ENCODE measurements around the gene INAFM1. TPM values are rescaled to one million over a fixed set of nuclear protein-coding genes. Genes with fewer than 3 reads are reported as not detected.

The INAFM1 gene
- total RNA-seq, 2 experiments from 2014 or later, result 9.8 to 10.6 TPM

DNA sequence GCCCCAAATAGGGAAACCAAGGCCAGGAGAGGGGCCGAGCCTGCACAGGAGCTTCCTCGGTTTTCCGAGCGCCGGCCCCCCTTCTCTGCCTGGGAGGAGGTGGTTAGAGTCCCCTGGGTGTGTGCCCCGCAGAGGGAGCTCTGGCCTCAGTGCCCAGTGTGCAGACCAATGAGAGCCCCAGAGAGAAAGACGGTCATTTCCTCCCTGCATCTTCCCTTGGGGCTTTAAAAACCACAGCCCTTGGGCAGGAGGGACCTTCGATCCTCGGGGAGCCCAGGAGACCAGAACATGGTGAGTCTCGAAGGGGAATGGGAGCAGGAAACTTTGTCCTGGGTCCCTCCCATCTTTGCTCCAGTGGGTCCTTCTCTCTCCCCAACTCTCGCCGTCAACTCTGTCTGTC is 34.9 kb downstream of the INAFM1 start, which contains the start of gene C5AR1:
Gene C5AR1 (plus strand): TSS at position 254 of the 400 bp plus-strand sequence. CDS start 35 bp downstream, at position 289.
- Mint-ChIP-seq H3K36me3 (no peaks in the 10 kb centered on the region), H3K4me1 (peaks cover 4% of the 10 kb centered on the region), H3K27ac (no peak within 1 kb of the TSS), H3K4me3 (no peak within 1 kb of the TSS), H3K9me3 (no peaks in the 10 kb centered on the region), H3K27me3 (peaks cover 28% of the 10 kb centered on the region)
- no peak for DNase-seq

DNA sequence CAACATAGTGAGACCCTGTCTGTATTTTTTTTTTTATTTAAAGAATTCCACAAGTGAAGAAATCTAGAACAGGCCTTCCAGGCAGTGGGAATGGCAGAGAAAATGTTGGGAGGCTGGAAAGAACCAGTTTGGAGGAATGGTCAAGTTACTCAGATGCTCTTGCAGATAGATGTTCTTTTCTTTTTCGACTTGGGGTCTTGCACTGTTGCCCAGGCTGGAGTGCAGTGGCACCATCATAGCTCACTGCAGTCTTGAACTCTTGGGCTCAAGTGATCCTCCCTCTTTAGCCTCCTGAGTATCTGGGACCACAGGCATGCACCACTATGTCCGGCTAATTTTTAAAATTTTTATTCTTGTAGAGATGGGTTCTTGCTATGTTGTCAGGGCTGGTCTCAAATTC is 35.6 kb downstream of the INAFM1 start:
- no peak for DNase-seq
- no peaks in the 10 kb centered on the region for H3K36me3 Mint-ChIP-seq
- no peak overlapping the region for H3K27ac Mint-ChIP-seq
- H3K27me3 Mint-ChIP-seq, result peaks cover 29% of the 10 kb centered on the region
- H3K9me3 Mint-ChIP-seq, result no peaks in the 10 kb centered on the region
- H3K4me3 Mint-ChIP-seq, result no peak overlapping the region
- H3K4me1 Mint-ChIP-seq, result peaks cover 5% of the 10 kb centered on the region

DNA sequence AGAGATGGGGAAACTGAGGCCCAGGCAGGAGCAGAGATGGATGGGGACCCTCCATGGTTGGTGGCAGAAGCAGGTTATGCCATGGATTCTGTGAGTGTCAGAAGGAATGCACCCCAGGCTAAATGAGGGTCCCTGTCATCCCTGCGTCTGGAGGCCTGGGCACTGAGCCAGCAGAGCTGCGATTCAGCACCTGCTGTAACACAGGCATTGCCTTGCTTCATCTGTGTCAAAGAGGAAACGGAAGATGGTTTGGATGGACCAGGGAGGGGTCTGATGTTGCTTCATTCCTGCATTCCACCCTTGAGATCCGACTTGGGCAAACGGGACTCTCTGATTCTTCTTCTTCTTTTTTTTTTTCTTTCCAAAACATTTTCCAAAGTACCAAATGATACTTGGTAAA is 36.1 kb downstream of the INAFM1 start:
- H3K27me3 Mint-ChIP-seq, result peaks cover 31% of the 10 kb centered on the region
- H3K9me3 Mint-ChIP-seq, result no peaks in the 10 kb centered on the region
- no peak overlapping the region for H3K27ac Mint-ChIP-seq
- no peaks in the 10 kb centered on the region for H3K36me3 Mint-ChIP-seq
- H3K4me1 Mint-ChIP-seq, result peaks cover 6% of the 10 kb centered on the region
- H3K4me3 Mint-ChIP-seq, result no peak overlapping the region
- no peak for DNase-seq

DNA sequence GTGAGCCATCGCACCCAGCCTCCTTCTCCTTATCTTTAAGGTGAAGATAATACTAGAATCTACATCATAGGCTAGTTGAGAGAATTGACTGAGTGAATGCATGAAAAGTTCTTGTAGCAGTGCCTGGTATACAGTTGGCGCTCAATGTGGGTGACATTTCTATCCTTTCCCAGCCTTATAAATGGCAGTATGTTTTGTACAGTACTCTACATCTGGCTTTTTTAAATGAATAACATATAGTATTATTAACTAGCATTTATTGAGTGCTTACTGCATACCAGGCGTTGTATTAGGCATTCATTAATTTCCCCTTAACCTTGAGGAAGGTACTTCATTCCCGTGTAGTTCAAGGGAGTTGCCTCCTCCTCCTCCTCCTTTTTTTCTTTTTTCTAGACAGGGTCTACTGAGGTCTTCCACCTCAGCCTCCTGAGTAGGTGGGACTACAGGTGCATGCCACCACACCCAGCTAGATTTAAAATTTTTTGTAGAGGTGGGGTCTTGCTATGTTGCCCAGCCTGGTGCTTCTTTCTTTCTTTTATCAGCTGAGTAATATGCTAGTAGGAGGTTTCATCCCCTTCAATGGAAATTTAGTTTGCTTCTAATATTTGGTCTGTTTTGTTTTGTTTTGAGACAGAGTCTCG is 37.8 kb downstream of the INAFM1 start:
- no peak for DNase-seq
- Mint-ChIP-seq H3K27me3 (peaks cover 39% of the 10 kb centered on the region), H3K4me1 (peaks cover 6% of the 10 kb centered on the region), H3K27ac (no peak overlapping the region), H3K36me3 (no peaks in the 10 kb centered on the region), H3K4me3 (no peak overlapping the region), H3K9me3 (no peaks in the 10 kb centered on the region)

DNA sequence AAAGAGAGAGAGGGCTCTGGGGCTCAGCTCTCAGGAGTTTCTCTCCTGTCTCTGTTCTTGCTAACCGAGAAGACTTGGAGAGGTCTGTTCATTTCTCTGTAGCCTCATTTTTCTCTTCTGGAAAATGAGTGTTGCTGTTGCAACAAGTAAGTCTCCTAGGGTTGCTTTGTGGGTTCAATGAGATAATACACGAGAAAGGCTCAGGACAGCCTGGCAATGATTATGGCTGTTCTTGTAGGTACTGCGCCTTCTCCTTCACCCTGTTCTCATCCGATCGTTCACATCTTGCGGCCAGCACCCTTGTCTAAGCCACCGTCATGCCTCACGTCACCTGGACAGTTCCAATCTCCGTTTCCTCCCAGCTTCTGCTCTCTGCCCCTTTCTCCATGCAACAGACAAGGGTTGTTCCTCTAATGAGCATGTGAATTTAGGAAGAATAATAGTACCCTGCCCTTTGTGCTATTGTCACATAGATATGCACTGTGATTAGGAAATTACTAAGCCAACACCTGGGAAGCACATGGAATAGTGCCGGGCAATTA is 39.1 kb downstream of the INAFM1 start:
- H3K36me3 Mint-ChIP-seq, result no peaks in the 10 kb centered on the region
- no peak overlapping the region for H3K4me3 Mint-ChIP-seq
- no peak for DNase-seq
- H3K9me3 Mint-ChIP-seq, result no peaks in the 10 kb centered on the region
- peaks cover 40% of the 10 kb centered on the region for H3K27me3 Mint-ChIP-seq
- peaks cover 6% of the 10 kb centered on the region for H3K4me1 Mint-ChIP-seq
- H3K27ac Mint-ChIP-seq, result no peak overlapping the region

DNA sequence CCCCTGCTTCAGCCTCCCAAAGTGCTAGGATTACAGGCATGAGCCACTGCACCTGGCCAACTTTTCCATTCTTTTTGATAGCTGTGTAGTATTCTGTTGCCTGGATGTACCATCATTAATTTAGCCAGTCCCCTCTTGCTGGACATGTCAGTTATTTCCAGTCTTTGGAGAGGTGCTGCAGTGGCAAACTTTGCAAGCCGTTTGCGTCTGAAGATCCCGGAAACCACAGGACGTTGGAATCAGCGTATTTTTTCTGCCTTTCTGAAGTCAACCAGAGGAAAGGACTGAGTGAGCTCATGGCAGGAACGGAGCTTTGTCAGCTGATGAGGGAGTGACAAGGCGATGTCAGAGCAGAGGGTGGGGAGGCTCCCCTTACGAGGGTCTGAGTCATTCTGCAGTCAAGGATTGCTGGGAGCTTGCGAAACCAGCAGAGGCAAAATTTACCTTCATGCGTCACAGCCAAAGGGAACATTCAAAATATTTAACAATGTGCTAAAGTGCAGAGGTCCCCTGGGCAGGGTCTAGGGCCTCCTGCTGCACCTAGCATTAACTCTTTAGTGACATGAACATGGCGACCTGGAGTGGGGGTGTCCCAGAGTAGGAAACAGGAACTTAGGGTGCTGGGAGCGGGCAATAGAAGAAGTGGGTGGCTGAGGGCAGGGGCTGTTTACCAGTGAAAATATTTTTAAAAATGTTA is 40.6 kb downstream of the INAFM1 start:
- H3K4me3 Mint-ChIP-seq, result no peak overlapping the region
- no peaks in the 10 kb centered on the region for H3K36me3 Mint-ChIP-seq
- no peak overlapping the region for H3K27ac Mint-ChIP-seq
- DNase-seq, result peak; percentile 28
- peaks cover 6% of the 10 kb centered on the region for H3K4me1 Mint-ChIP-seq
- H3K9me3 Mint-ChIP-seq, result no peaks in the 10 kb centered on the region
- H3K27me3 Mint-ChIP-seq, result peaks cover 47% of the 10 kb centered on the region

DNA sequence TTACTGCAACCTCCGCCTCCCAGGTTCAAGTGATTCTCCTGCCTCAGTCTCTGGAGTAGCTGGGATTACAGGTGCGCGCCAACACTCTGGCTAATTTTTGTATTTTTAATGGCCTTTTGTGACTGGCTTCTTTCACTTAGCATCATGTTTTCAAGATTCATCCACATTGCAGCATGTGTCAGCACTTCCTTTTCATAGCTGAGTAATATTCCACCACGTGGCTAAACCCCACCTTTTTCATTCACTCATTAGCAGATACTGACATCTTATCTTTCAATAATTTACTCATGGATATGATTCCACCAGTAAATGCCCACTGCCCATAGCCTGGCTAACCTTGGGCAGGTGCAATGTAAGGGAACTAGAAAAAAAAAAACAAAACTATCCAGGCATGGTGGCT is 41.8 kb downstream of the INAFM1 start:
- no peak for DNase-seq
- H3K27ac Mint-ChIP-seq, result no peak overlapping the region
- peaks cover 6% of the 10 kb centered on the region for H3K4me1 Mint-ChIP-seq
- no peaks in the 10 kb centered on the region for H3K9me3 Mint-ChIP-seq
- H3K36me3 Mint-ChIP-seq, result no peaks in the 10 kb centered on the region
- H3K27me3 Mint-ChIP-seq, result peaks cover 51% of the 10 kb centered on the region
- H3K4me3 Mint-ChIP-seq, result no peak overlapping the region

DNA sequence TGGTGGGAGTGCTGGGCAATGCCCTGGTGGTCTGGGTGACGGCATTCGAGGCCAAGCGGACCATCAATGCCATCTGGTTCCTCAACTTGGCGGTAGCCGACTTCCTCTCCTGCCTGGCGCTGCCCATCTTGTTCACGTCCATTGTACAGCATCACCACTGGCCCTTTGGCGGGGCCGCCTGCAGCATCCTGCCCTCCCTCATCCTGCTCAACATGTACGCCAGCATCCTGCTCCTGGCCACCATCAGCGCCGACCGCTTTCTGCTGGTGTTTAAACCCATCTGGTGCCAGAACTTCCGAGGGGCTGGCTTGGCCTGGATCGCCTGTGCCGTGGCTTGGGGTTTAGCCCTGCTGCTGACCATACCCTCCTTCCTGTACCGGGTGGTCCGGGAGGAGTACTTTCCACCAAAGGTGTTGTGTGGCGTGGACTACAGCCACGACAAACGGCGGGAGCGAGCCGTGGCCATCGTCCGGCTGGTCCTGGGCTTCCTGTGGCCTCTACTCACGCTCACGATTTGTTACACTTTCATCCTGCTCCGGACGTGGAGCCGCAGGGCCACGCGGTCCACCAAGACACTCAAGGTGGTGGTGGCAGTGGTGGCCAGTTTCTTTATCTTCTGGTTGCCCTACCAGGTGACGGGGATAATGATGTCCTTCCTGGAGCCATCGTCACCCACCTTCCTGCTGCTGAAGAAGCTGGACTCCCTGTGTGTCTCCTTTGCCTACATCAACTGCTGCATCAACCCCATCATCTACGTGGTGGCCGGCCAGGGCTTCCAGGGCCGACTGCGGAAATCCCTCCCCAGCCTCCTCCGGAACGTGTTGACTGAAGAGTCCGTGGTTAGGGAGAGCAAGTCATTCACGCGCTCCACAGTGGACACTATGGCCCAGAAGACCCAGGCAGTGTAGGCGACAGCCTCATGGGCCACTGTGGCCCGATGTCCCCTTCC is 45.5 kb downstream of the INAFM1 start:
- Mint-ChIP-seq H3K36me3 (no peaks in the 10 kb centered on the region), H3K27me3 (peaks cover 59% of the 10 kb centered on the region), H3K9me3 (no peaks in the 10 kb centered on the region), H3K27ac (no peak overlapping the region), H3K4me1 (peaks cover 4% of the 10 kb centered on the region), H3K4me3 (no peak overlapping the region)
- no peak for DNase-seq

DNA sequence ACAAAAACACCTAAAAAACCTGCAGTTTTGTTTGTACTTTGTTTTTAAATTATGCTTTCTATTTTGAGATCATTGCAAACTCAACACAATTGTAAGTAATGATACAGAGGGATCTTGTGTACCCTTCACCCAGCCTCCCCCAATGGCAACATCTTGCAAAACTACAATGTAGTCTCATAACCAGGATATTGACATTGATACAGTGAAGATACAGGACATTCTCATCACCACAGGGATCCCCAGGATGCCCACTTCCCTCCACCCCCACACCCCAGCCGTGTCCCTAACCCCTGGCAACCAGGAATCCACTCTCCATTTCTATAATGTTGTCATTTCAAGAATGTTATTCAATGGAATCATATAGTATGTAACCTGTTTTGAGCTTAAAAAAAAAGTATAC is 46.9 kb downstream of the INAFM1 start:
- H3K4me3 Mint-ChIP-seq, result no peak overlapping the region

DNA sequence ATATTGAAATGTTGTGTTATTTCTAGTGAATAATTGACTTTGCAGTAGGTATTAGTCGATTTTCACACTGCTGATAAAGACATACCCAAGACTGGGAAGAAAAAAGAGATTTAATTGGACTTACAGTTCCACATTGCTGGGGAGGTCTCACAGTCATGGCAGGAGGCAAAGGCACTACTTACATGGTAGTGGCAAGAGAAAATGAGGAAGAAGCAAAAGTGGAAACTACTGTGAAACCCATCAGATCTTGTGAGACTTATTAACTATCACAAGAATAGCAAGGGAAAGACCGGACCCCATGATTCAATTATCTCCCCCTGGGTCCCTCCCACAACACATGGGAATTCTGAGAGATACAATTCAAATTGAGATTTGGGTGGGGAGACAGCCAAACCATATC is 47.4 kb downstream of the INAFM1 start:
- no peak overlapping the region for H3K4me3 Mint-ChIP-seq
- DNase-seq, result no peak
- no peaks in the 10 kb centered on the region for H3K36me3 Mint-ChIP-seq
- no peaks in the 10 kb centered on the region for H3K9me3 Mint-ChIP-seq
- no peaks in the 10 kb centered on the region for H3K4me1 Mint-ChIP-seq
- H3K27me3 Mint-ChIP-seq, result peaks cover 47% of the 10 kb centered on the region
- no peak overlapping the region for H3K27ac Mint-ChIP-seq

More for the DNA sequence above, 46.9 kb downstream of the INAFM1 start:
- no peak for DNase-seq
- peaks cover 51% of the 10 kb centered on the region for H3K27me3 Mint-ChIP-seq
- no peaks in the 10 kb centered on the region for H3K36me3 Mint-ChIP-seq
- H3K9me3 Mint-ChIP-seq, result no peaks in the 10 kb centered on the region
- no peaks in the 10 kb centered on the region for H3K4me1 Mint-ChIP-seq
- H3K27ac Mint-ChIP-seq, result no peak overlapping the region

DNA sequence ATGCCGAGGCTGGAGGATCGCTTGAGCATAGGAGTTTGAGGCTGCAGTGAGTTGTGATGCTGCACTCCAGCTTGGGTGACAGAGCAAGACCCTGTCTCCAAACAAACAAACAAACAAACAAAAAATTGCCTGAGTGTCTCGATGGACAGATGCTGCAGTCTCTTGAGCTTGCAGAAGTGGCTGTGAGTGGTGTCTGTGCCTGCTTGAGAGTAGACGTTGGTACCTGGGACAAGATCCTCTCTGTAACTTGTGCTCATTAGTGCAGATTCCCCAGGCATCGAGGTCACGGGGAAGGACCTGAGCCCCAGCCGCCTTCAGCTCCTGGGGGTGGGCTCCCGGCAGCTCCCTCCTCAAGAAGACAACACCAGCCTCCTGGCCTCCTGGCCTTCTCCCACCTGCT is 48.7 kb downstream of the INAFM1 start:
- H3K27me3 Mint-ChIP-seq, result peaks cover 47% of the 10 kb centered on the region
- no peaks in the 10 kb centered on the region for H3K36me3 Mint-ChIP-seq
- H3K4me3 Mint-ChIP-seq, result no peak overlapping the region
- H3K9me3 Mint-ChIP-seq, result no peaks in the 10 kb centered on the region
- no peaks in the 10 kb centered on the region for H3K4me1 Mint-ChIP-seq
- H3K27ac Mint-ChIP-seq, result no peak overlapping the region
- no peak for DNase-seq

DNA sequence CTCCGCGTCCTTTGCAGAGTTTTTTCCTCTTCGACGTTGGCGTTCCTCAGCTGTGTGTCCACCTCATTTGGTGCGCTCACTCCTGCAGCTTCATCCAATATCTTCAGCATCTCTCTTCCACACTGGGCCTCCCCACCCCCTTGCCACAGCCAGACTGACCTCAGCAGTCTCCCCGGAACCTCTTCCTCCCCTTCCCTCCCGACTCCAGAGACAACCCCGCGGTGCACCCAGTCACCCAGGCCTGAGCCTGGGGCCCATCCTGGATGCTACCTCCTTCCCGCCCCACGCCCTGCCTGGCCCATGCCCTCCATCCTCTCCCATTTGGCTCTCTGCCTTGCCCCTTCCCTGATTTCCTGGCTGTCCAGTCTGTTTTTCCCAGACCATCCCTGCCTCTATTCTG is 49.2 kb downstream of the INAFM1 start:
- Mint-ChIP-seq H3K4me3 (no peak overlapping the region), H3K36me3 (no peaks in the 10 kb centered on the region), H3K9me3 (no peaks in the 10 kb centered on the region), H3K27me3 (peaks cover 48% of the 10 kb centered on the region), H3K4me1 (no peaks in the 10 kb centered on the region), H3K27ac (no peak overlapping the region)
- no peak for DNase-seq

DNA sequence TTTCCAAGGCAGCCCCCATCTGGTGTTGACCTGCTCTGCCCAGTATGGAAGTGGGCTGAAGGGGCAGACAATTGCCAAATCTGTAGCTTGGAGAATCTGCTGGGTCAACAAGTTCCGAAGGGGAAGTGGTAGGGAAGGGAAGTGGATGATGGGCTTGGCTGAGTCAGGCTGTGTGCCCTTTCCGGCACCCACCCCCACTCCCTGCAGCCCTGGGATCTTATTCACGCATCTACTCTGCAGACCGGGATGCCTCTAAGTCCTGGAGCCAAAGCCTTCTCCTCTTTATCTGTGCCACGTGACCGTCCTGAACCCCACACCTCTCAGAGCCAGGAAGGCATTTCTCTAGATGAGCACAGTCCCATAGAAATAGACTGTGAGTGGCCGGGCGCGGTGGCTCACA is 49.8 kb downstream of the INAFM1 start:
- no peaks in the 10 kb centered on the region for H3K4me1 Mint-ChIP-seq
- H3K4me3 Mint-ChIP-seq, result no peak overlapping the region
- H3K9me3 Mint-ChIP-seq, result no peaks in the 10 kb centered on the region
- no peak for DNase-seq
- no peak overlapping the region for H3K27ac Mint-ChIP-seq
- peaks cover 41% of the 10 kb centered on the region for H3K27me3 Mint-ChIP-seq
- no peaks in the 10 kb centered on the region for H3K36me3 Mint-ChIP-seq
